NCI-H1105 treated with DMSO at 0.1 percent for 48 hours (cell line): ENCODE results near the gene ZBTB47.

Source experiments
- DNase-seq: peaks from one replicate; lab custom pipeline; 2025; lab: John Stamatoyannopoulos, UW

The ZBTB47 gene

DNA sequence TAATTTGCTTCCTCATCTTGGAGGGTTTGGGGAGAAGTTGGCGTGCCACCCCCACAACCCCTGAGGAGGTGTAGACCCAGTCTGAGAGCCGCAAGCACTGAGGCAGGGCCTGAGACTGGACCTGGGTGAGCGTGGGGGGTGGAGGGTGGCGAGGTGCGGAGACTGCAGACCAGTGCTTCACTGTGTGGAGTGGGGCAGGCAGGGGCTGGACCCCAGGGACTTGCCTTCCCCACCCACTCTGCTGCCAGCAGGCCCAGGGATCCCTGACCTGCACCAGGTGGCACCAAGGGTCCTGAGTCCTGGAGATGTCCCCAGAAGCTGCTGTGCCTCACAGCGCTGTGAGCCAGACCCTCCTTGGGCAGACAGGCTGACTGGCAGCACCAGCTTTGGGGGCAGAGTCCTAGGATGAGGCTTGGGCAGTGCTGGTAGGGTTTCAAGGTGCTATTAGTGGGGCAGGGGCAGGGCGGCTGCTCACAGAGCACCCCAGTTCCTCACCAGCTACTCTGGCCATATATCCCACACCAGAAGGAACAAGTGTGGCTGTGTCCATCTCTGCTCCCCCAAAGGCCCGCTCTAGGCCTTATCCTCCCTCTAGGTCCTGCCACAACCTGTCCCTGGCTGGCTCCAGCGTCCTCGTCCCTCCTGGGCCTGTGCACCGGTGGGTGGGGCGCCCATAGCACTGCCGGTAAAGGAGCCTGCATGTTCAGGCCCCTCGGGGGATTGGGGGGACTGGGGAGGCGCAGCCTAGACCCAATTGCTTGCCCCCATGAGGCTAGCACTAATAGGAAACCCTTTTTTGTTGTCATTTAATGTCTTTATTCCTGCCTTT is 11.8 kb downstream of the ZBTB47 start:
- no peak for DNase-seq

GRCh38 chr3:42666022-42666421 is 12.5 kb downstream of the ZBTB47 start:
- no peak for DNase-seq

GRCh38 chr3:42666577-42666998 is 13.1 kb downstream of the ZBTB47 start:
- DNase-seq, result no peak

- DNase-seq, result no peak
These were observed 13.6 kb downstream of the ZBTB47 start for GRCh38 chr3:42667096-42667522.

- DNase-seq, result peak; percentile 6
These were observed 14.3 kb downstream of the ZBTB47 start for GRCh38 chr3:42667523-42668412.

GRCh38 chr3:42668413-42668760 is 14.9 kb downstream of the ZBTB47 start:
- DNase-seq, result no peak

DNA sequence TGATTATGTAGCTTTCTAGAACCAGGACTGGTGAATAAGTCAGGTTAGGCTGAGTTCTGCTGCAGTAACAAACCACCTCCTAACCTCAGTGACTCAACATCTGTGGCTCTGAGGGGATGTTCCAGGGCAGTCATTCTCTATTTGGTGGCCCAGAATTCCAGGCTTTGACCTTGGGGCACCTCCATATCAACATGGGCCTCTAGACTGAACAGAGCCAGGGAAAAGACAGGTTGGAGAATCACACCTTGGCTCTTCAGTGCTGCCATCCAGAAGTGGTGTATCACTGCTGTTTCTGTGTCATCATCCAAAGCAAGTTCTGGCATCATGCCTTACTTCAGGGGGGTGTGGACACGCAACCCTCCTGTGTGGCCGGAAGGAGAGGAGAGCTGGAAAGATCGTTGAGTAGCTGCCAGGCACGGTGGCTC is 15.3 kb downstream of the ZBTB47 start:
- no peak for DNase-seq

DNA sequence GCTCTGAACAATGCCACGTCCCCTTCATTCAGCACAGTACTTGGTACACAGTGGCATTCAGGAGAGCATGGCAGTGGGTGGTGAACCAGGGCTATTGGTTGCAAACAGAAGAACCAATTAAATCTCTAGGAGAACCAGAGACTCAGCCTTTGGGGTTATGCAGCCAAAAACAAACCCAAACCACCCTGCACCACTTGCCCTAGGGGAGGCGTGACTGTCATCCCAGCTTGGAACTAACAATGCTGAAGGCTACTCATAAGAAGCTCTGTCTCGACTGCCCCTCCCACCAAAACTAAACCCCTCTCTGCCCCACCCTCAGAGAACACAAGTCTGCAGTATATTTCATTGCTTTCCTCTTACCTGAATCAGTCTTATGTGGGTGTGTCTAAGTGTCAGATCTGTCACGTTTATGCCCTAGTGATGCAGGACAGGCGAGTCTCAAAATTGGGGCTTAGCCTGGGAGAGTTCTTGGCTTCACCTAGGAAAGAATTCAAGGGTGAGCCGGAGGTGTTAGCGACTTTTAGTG is 16.6 kb downstream of the ZBTB47 start:
- DNase-seq, result no peak

GRCh38 chr3:42670670-42671069 is 17.2 kb downstream of the ZBTB47 start:
- no peak for DNase-seq

GRCh38 chr3:42672515-42672914 is 19.0 kb downstream of the ZBTB47 start:
- no peak for DNase-seq

DNA sequence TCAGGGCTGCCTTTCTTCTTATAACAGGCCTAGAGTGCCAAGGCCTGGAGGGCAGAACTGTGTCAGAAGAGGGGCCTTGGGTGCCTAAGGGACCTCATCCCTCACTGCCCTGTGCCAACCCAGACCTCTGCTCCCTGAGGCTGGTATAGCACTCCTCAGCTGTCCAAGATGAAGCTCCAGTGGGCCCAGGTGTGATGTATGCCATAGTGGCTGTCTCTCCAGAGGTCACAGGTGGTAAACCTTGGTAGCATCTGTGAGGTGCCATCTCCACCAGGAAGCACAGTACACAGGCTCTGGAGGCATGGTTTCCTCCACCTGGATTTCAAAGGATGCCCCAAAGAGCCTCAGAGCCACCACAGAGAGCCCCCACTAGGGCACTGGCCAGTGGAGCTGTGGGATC is 19.6 kb downstream of the ZBTB47 start:
- no peak for DNase-seq

GRCh38 chr3:42674146-42674545 is 20.6 kb downstream of the ZBTB47 start:
- no peak for DNase-seq

DNA sequence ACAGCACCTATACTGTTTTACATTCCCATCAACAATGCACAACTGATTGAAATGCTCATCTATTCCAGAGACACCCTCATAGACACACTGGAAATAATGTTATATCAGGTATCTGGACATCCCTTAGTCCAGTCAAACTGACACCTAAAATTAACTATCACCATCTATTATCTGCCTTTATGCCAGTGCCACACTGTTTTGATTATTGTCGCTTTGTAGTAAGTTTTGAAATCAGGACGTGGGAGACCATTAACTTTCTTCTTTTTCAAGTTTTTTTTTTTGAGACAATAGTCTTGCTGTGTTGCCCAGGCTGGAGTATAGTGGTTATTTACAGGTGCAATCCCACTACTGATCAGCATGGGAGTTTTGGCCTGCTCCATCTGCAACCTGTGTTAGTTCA is 22.4 kb downstream of the ZBTB47 start:
- DNase-seq, result no peak

GRCh38 chr3:42678447-42678846 is 24.9 kb downstream of the ZBTB47 start:
- DNase-seq, result no peak

DNA sequence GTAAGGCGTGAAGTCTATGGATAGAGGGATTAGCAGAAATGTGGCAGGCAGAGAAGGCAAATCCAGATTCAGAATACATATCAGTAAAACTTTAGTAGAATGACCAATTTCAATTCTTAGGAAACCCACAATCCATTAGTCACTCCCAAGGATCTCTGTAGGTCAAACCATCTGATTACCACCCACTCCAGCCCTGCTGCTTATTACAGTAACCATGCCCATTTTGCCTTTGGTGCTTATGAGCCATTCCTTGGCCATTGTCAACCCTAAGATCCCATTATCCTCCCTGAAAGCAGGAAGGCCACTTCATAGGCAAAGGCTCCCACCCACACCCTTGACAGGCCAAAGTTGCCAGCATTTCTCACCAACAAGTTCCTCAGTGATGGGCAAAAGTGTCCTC is 26.8 kb downstream of the ZBTB47 start:
- no peak for DNase-seq

DNA sequence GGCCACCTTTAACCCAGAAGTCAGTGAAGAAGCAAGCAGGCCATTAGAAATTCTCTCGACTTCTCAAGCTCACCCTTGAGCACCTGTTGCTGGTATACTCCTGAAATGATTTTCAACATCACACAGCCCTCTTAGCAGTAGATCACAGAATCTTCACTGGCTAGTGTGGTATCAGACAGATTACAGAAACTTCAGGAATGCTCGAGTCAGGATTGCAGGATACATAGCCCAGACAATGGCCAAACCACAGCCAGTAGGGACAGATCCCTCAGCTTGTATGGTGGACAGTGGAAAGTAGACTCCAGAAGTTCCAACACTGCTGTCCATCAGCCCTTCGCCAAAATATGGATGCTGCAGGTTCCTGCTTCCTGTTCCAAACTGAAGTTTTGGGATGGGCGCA is 27.3 kb downstream of the ZBTB47 start:
- DNase-seq, result no peak

- no peak for DNase-seq
These were observed 28.0 kb downstream of the ZBTB47 start for GRCh38 chr3:42681361-42682038.

GRCh38 chr3:42682301-42683070 is 29.0 kb downstream of the ZBTB47 start:
- DNase-seq, result no peak

DNA sequence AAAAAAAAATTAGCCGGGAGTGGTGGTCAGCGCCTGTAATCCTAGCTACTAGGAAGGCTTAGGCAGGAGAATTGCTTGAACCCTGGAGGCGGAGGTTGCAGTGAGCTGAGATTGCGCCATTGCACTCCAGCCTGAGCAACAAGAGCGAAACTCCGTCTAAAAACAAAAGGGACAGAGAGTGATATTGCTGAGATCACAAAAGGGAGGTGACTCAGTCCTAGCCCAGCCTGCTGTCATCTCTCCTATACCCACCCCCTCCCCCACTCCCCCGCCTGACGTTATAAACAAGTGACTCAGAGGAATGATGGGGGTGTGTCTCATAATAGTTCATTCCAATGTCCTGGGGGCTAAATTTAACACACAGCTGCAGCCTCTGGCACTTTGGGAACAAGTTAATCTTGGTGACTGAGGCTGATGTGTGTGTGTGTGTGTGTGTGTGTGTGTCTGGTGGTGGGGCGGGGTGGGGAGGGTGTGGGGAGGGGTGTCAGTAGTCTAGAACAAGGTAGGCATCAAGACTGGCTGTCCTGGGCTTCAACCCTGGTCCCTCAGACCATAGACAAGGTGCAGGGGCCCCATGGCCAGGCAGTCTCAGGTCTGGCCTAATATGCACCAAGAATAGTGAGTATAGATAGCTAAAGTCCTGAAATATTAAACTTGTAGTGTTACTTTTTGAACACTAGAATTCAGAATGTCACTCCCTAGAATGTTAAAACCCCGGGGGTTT is 30.5 kb downstream of the ZBTB47 start:
- DNase-seq, result no peak

GRCh38 chr3:42684632-42685362 is 31.3 kb downstream of the ZBTB47 start:
- no peak for DNase-seq
